HG03064 (cell line): ENCODE data around the gene GAGE13.
"Not testable (repeated sequence)": the region's sequence is repeated elsewhere in the genome, so short reads cannot be mapped to it uniquely, and the experiment has no call there.

ENCODE experiments used
- ATAC-seq: cut with Tn5 transposase; IDR thresholded peaks from one replicate; pipeline ENCODE4 v1.9.1; 2021; ENCODE audit warnings: low read depth; ENCODE audit not compliant: unreplicated experiment

Gene GAGE13

GRCh38 chrX:49331282-49331681 is at the start of gene GAGE13:
Gene GAGE13, plus strand, starts transcription at chrX:49331582. Its CDS starts 1,156 bp downstream, at chrX:49332738.
- not testable (repeated sequence) for ATAC-seq

- no peak for ATAC-seq
Observed at GRCh38 chrX:49282647-49283011, 48.8 kb upstream of the GAGE13 start.

GRCh38 chrX:49284212-49284611 is 47.2 kb upstream of the GAGE13 start:
- no peak for ATAC-seq

- no peak for ATAC-seq
Observed at GRCh38 chrX:49286136-49286535, 45.2 kb upstream of the GAGE13 start.

GRCh38 chrX:49286581-49286980 is 44.8 kb upstream of the GAGE13 start:
- ATAC-seq, result no peak

DNA sequence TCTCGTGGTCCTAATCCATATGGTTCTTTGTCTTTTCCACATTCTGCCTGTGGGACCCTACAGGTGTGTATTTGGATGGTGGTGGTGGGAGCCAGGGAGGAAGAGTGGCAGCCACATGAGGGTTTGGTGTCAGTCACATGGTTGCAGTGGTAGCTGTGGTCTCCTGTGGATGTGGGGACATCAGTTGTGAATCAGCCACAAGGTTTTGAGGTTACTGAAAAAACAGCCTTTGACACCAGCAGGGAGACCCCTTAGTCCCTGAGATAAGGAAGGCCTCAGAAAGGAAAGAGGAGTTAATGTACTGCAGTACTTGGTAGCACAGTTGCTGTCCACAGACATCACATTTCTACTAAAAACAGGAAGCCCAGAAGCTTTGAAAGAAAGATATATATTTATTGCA is 43.7 kb upstream of the GAGE13 start:
- ATAC-seq, result no peak

DNA sequence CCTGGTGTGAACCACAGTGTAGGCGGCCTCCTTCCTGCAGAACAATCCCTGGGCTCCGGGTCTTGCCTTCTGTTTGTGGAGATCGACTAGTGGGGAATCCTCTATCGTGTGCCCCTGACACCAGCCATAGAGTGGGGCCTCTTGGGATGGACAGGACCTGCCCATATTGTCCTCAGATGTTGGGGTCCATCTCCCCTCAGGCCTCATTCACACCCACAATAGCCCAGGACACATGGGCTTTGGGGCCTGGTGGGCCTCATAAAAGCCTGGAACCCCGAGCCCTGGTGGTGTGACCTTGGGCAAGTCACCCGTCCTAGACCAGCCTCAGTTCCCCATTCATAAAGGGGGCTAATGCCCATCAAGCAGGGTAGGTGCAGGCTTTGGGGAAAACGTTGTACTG is 41.2 kb upstream of the GAGE13 start:
- ATAC-seq, result no peak

GRCh38 chrX:49291615-49292337 is 39.6 kb upstream of the GAGE13 start:
- ATAC-seq, result no peak

- no peak for ATAC-seq
Observed at GRCh38 chrX:49292400-49293362, 38.7 kb upstream of the GAGE13 start.

- not testable (repeated sequence) for ATAC-seq
Observed at GRCh38 chrX:49299293-49299692, 32.1 kb upstream of the GAGE13 start.

DNA sequence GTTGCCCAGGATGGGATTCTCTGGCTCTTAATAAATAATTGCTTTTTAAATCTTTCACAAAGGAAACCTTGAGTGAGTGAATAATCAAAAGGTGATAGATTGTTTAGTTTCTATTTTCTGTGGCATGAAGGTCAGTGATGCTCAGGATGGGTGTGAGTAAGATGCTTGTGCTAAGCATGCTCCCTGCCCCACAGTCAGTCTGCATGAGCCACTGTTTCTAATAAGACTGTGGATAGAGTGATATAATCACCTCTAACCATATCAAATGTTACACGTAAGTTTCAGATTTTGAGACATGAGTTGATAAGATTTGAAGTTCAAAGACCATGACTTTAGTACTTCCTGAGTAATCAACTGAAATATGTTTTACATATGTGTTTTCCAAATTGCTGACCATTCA is 30.7 kb upstream of the GAGE13 start:
- ATAC-seq, result no peak

DNA sequence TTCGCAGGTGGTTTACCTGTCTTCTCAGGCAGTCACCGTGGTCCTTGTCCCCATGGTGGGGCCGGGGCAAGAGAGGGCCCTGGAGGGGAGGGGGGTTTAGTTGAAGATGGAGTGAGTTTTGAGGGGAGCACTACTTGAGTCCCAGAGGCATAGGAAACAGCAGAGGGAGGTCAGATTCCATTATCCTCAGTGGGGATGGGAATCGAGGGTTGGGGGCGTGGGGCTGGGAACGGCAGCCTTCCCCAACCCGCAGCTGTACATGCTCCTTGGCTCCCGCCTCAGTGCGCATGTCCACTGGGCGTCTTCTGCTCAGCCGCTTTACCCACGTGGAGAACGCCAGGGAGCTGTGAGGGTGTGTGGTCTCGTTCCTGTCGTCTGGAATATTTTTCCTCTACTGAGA is 28.0 kb upstream of the GAGE13 start, which contains the start of gene GAGE10:
TSS of gene GAGE10 (plus strand) at position 301 of the 400 bp plus-strand sequence. CDS start 1,214 bp downstream, outside the sequence.
- ATAC-seq, result no peak

GRCh38 chrX:49307775-49308174 is 23.6 kb upstream of the GAGE13 start:
- ATAC-seq, result not testable (repeated sequence)

DNA sequence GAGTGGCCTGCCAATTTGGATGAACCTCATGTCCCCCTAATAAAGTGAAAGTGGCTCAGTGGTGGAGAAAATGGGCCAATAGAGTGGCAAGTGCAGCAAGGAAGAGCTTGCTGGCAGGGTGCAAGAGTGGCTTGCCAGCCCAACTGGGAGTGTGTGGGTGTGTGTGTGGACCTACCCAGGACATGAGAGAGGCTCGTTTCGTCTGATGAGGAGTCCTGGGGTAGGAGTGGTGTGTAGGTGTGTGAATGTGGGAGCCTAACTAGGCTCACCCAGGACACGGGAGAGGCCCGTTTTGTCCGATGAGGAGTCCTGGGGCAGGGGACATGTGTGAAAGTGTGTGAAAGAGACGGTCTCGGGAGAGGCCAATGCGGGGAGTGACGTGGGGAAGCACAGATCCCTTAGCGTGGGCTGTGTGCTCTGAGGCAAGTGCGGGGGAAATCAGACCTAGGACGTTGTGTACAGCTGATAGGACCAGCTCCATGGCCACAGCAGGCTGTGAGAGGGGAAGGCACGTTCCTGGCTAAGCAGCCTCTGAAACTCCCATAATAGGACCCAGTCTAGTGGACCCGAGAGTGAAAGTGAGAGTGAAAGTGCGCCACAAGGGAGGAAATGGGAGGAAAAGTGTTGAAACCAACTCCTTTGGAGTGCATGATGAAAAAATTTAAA is 22.6 kb upstream of the GAGE13 start:
- ATAC-seq, result no peak

DNA sequence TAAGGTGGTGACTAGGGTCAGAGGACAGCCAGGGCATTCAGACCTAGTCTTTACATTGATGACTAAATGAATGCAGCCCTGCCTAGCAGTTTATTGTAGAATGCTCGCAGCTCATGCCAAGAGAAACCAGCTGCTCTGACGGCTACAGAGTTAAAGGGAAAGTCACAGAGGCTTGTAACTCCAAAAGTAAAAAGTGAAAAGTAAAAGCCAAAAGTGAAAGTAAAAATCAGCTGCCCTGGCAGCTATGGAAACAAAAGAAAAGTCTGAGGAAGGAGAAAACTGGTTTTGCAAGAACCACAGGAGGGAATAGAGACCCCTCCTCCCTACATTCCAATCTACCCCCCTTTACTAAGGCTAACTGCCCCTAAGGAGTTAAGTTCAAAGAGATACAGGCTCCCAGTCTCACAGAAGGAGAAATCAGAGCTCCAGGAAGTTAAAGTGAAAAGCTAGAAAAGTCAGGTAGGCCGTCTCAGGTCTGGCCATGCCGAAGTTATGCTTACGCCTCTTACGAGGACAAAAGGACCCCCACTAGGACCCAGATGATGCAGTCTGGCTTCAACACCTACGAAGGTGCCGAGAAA is 21.9 kb upstream of the GAGE13 start:
- no peak for ATAC-seq

GRCh38 chrX:49310371-49310770 is 21.0 kb upstream of the GAGE13 start:
- ATAC-seq, result no peak

DNA sequence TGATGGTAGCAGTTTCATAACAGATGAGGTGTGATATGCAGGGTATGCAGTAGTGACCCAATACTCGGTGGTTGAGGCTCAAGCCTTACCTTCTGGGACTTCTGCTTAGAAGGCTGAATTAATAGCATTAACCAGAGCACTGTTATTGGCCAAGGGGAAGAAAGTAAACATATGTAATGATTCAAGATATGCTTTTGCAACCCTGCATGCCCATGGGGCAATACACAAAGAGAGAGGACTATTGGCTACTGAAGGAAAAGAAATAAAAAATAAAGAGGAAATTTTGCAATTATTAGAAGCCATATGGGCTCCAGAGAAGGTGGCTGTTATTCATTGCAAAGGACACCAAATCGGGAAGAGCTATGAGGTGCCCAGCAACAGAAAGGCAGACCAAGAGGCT is 19.2 kb upstream of the GAGE13 start:
- ATAC-seq, result no peak

DNA sequence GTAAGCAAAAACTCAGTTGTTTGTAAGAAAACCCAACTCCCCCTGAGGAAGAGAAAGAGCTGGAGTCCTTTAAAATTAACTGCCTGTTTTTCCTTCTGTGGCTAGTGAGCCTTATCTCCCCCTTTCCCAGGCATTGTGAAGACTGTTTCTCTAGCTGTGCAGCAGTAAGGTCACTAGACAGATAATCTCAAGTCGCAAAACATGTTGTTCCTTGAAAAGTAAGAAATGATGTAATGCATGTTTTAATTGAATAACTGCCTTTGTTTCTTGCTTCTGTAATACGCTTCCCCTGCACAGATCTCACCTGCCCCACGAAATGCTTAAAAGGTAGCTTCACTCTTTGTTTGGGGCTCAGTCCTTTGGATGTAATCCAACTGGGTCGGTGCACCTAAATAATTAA is 15.3 kb upstream of the GAGE13 start:
- no peak for ATAC-seq

DNA sequence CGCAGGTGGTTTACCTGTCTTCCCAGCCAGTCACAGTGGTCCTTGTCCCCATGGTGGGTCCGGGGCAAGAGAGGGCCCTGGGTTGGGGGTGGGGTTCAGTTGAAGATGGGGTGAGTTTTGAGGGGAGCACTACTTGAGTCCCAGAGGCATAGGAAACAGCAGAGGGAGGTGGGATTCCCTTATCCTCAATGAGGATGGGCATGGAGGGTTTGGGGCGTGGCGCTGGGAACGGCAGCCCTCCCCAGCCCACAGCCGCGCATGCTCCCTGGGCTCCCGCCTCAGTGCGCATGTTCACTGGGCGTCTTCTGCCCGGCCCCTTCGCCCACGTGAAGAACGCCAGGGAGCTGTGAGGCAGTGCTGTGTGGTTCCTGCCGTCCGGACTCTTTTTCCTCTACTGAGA is 9.6 kb upstream of the GAGE13 start, which contains the start of gene GAGE12J:
TSS of gene GAGE12J (plus strand) at position 301 of the 400 bp plus-strand sequence. CDS start 1,157 bp downstream, outside the sequence.
- not testable (repeated sequence) for ATAC-seq

DNA sequence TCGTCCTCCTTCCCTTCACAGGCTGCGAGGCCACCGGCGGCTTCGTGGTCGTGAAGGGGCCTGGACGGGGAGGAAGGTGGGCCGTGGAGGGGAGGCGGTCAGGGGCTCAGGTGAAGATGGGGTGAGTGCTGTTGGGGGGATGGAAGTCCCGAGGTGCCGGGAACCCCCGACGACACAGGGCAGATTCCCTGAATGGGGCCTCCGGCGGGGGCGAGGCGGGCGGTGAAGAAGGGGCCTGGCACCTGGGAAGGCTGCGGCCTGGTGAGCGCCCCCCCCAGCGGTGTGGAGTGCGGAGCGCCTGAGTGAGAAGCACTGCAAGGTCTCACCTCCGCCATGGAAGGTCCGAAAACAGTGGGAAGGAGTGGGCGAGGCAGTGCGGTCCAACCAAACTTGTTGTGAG is 9.1 kb upstream of the GAGE13 start:
- ATAC-seq, result not testable (repeated sequence)
